RWPE1 (cell line): ENCODE data around the gene NELL1.

Experiments
- CTCF ChIA-PET: fragments of 350-600 bp; sonication (Branson Sonifier 250); formaldehyde crosslinking; extraction: SDS; loops from one replicate; lab custom pipeline; 2021; lab: Yijun Ruan, JAX
- POLR2A ChIA-PET: fragments of 400-600 bp; formaldehyde crosslinking; extraction: SDS; loops from one replicate; lab custom pipeline; 2020; ENCODE audit warnings: antibody characterized with exemption; ENCODE audit not compliant: low non-redundant PET; lab: Yijun Ruan, JAX
- DNase-seq: peaks from one replicate; pipeline ENCODE4 v3.0.0; 2012; ENCODE audit warnings: low spot score
- H3K27ac ChIP-seq: fragments of 450-650 bp; 2 replicates; pipeline ENCODE4 v1.5.1; 2017
- CTCF ChIP-seq: fragments of 450-650 bp; conservative IDR thresholded peaks from 2 replicates; pipeline ENCODE4 v1.5.1; 2017; ENCODE audit warnings: low read depth, mild to moderate bottlenecking

The NELL1 gene

DNA sequence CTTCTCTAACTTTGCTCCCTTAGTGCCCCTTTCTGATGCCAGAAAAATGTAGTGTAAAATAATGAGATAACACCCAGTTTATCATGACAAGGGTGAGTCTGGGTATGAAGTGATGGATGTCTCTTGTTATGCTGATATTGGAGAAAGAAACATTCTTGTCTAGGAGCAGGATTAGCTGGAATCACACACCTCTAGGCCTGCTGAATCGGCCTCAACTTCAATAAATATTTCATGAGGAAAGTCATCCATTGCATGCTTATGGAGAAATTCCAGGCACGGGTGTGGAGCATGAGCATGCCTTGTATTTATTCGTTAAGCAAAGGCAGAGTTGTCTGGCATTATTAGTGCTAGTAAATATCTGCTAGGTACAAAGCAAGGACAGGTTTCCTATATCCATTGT lies 113.4 kb downstream of the NELL1 start:
- POLR2A ChIA-PET: no interaction called here
- no peak for DNase-seq
- no peak for TF ChIP-seq CTCF
- CTCF ChIA-PET: no interaction called here
- no peak overlapping the region for H3K27ac ChIP-seq

GRCh38 chr11:20783220-20783619 lies 113.8 kb downstream of the NELL1 start:
- no peak for DNase-seq
- no peak for TF ChIP-seq CTCF
- POLR2A ChIA-PET: no interaction called here
- CTCF ChIA-PET: no interaction called here
- no peak overlapping the region for H3K27ac ChIP-seq

GRCh38 chr11:20790622-20791021 lies 121.2 kb downstream of the NELL1 start:
- H3K27ac ChIP-seq: no peak overlapping the region
- CTCF ChIA-PET: no interaction called here
- POLR2A ChIA-PET: no interaction called here
- TF ChIP-seq CTCF: no peak
- no peak for DNase-seq

DNA sequence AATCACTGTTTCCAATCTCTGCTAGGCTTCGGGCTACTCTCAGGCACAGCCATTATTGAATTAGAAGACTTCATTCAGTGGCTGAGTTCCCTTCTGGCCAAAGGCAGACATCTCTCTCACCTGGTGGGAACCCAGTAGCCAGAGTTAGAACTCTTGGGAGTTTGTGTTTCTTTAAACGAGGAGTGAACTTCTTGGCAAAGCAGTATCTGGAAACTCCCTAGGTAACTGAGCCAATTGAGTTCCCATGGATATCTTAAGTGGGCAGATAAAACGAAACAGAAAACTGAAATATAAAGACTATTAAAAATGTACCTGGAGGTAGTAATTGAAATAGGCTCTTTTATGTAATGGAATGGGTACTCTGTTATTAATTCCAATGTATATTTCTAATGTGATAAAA lies 125.6 kb downstream of the NELL1 start:
- no peak overlapping the region for H3K27ac ChIP-seq
- CTCF ChIA-PET: no interaction called here

GRCh38 chr11:20808328-20808727 lies 138.9 kb downstream of the NELL1 start:
- ChIA-PET POLR2A (no interaction called here), CTCF (no interaction called here)
- no peak for DNase-seq
- H3K27ac ChIP-seq: no peak overlapping the region
- TF ChIP-seq CTCF: no peak

More for the DNA sequence above, 125.6 kb downstream of the NELL1 start:
- no peak for DNase-seq
- no peak for TF ChIP-seq CTCF
- POLR2A ChIA-PET: no interaction called here

GRCh38 chr11:20821046-20821445 lies 151.7 kb downstream of the NELL1 start:
- no peak overlapping the region for H3K27ac ChIP-seq
- no peak for DNase-seq
- TF ChIP-seq CTCF: no peak
- ChIA-PET POLR2A (no interaction called here), CTCF (no interaction called here)

DNA sequence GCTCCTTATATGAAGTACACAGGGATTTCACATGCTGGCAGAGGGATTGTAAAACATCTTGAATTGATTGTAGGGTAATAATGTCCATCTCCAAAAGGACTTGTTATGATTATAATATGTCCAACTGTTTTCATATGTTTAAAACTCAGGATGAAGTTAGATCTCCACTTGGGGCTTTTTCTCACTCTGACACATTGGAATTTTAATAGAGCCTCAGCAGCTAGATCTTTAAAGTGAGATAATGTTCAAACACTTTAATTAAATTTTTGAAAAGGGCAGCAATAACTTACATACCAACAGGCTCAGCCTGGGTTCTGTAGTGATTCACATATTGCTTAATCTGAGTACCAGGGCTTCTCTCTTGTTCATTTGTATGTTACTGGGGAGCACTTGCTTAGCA lies 152.1 kb downstream of the NELL1 start:
- TF ChIP-seq CTCF: no peak
- DNase-seq: no peak
- CTCF ChIA-PET: no interaction called here
- no peak overlapping the region for H3K27ac ChIP-seq
- POLR2A ChIA-PET: no interaction called here
